Activated CD4-positive, alpha-beta T cell treated with anti-CD3 and anti-CD28 coated beads for 36 hours (primary cell): ENCODE results near the gene NUDCD3. TPM values are rescaled to one million over a fixed set of nuclear protein-coding genes. Genes with fewer than 3 reads are reported as not detected.
A peak's percentile ranks its signal among the peaks of the same experiment; 100 is the strongest.

Experiments
- ATAC-seq: fragments of 200-7000 bp; cut with Tn5 transposase; one replicate; pipeline ENCODE4 v1.10.0; 2021; ENCODE audit warnings: mild to moderate bottlenecking, moderate library complexity
- CTCF ChIA-PET: fragments of 350-600 bp; sonication (Branson Sonifier 250); formaldehyde crosslinking; loops from one replicate; lab custom pipeline; 2021; ENCODE audit warnings: antibody characterized with exemption; lab: Charles Lee
- POLR2A ChIA-PET: fragments of 350-600 bp; sonication (Branson Sonifier 250); formaldehyde crosslinking; loops from one replicate; lab custom pipeline; 2021; ENCODE audit warnings: antibody characterized with exemption, inconsistent platforms; lab: Charles Lee
- DNase-seq: peaks from one replicate; pipeline ENCODE4 v3.0.0-alpha.2; 2020
- H3K27ac Mint-ChIP-seq: one replicate; pipeline ENCODE4 v1.8.0; 2021; ENCODE audit warnings: mixed read lengths
- H3K27me3 Mint-ChIP-seq: one replicate; pipeline ENCODE4 v1.8.0; 2021; ENCODE audit warnings: mixed read lengths
- H3K36me3 Mint-ChIP-seq: one replicate; pipeline ENCODE4 v1.8.0; 2021; ENCODE audit warnings: low read depth, mixed read lengths
- H3K4me1 Mint-ChIP-seq: one replicate; pipeline ENCODE4 v1.8.0; 2021; ENCODE audit warnings: mixed read lengths
- H3K4me3 Mint-ChIP-seq: one replicate; pipeline ENCODE4 v1.8.0; 2021; ENCODE audit warnings: mild to moderate bottlenecking, moderate library complexity, mixed read lengths
- H3K9me3 Mint-ChIP-seq: one replicate; pipeline ENCODE4 v1.8.0; 2021; ENCODE audit warnings: low read depth, mixed read lengths
- intact Hi-C, 2 experiments: fragments of 100-400 bp; cut with DNase I in 1 of 2; cut with micrococcal nuclease in 1 of 2; formaldehyde crosslinking; loops; one replicate each; pipeline versions ENCODE4 v1.14.2 to v1.15.1; 2022 to 2024; cut with DNase I, micrococcal nuclease
- total RNA-seq, 2 experiments: library from RNA; stranded (reverse); gene quantifications; one replicate each; pipeline ENCODE4 v1.2.3, GENCODE V29; 2021

The NUDCD3 gene
- total RNA-seq, 2 experiments from 2014 or later: 70.3 to 77.6 TPM

DNA sequence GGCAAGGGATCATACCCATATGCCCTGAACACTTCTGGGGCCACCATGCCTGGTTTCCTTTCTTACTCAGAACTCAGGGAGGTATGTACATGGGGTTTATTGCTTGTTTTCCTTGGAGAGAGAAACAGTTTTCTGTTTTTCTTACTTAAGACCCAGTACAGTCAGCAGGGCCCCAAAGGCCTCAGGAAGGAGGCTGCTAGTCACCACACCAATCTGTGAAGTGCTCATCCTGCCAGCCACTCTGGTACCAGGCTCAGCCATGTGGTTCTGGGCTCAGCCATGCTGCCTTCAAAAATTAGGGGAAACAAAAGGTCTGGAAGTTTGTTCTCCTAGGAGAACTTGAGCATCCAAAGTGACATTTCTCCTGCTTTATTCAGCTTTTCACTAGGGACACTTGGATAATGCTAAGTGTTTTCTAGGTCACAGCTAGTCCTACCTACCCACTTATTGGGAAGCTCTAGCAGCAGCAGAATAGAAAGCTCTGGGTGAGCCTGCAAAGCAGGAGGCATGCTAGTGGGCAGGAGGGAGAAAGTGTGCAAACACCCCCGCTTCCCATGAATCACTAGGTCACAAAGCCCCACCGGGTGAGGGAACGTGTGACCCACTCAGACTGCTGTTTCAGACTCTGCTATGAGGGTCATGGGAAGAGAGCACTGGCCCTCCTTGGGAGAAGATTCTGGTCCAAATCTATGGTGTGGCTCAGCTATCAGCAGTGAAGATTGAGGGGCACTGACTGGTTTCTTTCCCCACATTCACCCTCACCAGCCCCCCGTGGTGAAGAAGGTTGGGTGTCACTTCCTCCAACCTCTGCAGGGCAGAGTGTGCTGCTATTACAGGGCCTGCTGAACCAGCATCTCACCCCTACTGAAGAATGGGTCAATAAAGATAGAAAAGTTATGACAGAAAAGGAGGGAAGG lies 23.9 kb downstream of the NUDCD3 start:
- Mint-ChIP-seq H3K9me3 (no peaks in the 10 kb centered on the region), H3K36me3 (peaks cover 47% of the 10 kb centered on the region), H3K4me3 (no peak overlapping the region), H3K4me1 (peaks cover 61% of the 10 kb centered on the region), H3K27me3 (no peaks in the 10 kb centered on the region), H3K27ac (peak overlapping the region; percentile 71)
- ATAC-seq (peak; percentile 34), DNase-seq (peak; percentile 43)
- CTCF ChIA-PET: interaction anchor here (0.7 to 1.7 kb wide), 4 partner anchors 9 to 209 kb away, joined by 3 to 10 read pairs (median 4); no protein-coding TSS in a partner anchor
- intact Hi-C loops: no loop called here
- POLR2A ChIA-PET: no interaction called here

GRCh38 chr7:44465490-44465889 lies 25.0 kb downstream of the NUDCD3 start:
- CTCF ChIA-PET: interaction anchor here (1.1 to 1.7 kb wide), 2 partner anchors 10 to 13 kb away, joined by 5 to 10 read pairs; no protein-coding TSS in a partner anchor
- H3K4me1 Mint-ChIP-seq: peaks cover 69% of the 10 kb centered on the region

GRCh38 chr7:44463169-44463808 lies 27.2 kb downstream of the NUDCD3 start:
- ATAC-seq (no peak), DNase-seq (no peak)
- H3K4me3 Mint-ChIP-seq: no peak overlapping the region
- H3K27me3 Mint-ChIP-seq: no peaks in the 10 kb centered on the region
- intact Hi-C loops: no loop called here
- H3K4me1 Mint-ChIP-seq: peaks cover 68% of the 10 kb centered on the region
- H3K9me3 Mint-ChIP-seq: no peaks in the 10 kb centered on the region
- POLR2A ChIA-PET: interaction anchor here (0.6 kb wide), 1 partner anchor 733 kb away, joined by 3 read pairs; no protein-coding TSS in a partner anchor
- peaks cover 49% of the 10 kb centered on the region for H3K36me3 Mint-ChIP-seq
- CTCF ChIA-PET: interaction anchor here (1.0 to 1.8 kb wide), 4 partner anchors 9 to 19 kb away, joined by 3 to 10 read pairs (median 4); no protein-coding TSS in a partner anchor
- H3K27ac Mint-ChIP-seq: no peak overlapping the region

More at GRCh38 chr7:44465490-44465889, 25.0 kb downstream of the NUDCD3 start:
- Mint-ChIP-seq H3K36me3 (peaks cover 53% of the 10 kb centered on the region), H3K4me3 (no peak overlapping the region), H3K9me3 (no peaks in the 10 kb centered on the region), H3K27me3 (no peaks in the 10 kb centered on the region), H3K27ac (peak overlapping the region; percentile 17)
- POLR2A ChIA-PET: interaction anchor here (0.6 kb wide), 1 partner anchor 9 kb away, joined by 3 read pairs; no protein-coding TSS in a partner anchor
- intact Hi-C loops: no loop called here
- DNase-seq (no peak), ATAC-seq (no peak)

DNA sequence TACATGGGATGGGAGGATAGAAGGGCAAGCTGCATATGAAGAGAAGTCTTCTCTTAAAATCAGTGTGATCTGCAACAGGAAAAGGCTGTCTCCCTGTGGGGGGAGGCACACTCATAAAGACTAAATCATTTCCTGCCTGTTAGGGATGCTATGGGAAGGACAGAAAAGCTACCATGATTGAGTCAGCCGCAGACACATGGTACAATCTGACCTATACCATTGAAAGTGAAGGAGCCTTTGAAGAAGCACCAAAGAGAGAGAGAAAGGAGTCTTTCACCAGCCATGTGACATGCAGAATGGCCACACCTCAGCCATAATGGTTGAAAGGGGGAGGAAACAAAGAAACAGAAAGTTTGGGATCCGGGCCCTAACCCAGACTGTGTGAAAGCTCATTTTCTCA lies 29.1 kb downstream of the NUDCD3 start:
- ATAC-seq (peak; percentile 92), DNase-seq (peak; percentile 65)
- Mint-ChIP-seq H3K27ac (peak overlapping the region; percentile 100), H3K4me3 (peak overlapping the region; percentile 55), H3K4me1 (peaks cover 68% of the 10 kb centered on the region), H3K9me3 (no peaks in the 10 kb centered on the region), H3K27me3 (no peaks in the 10 kb centered on the region), H3K36me3 (peaks cover 43% of the 10 kb centered on the region)
- POLR2A ChIA-PET: interaction anchor here (1.0 to 1.8 kb wide), 3 partner anchors 13 to 29 kb away, joined by 3 to 4 read pairs (median 4); partner anchors contain the start of gene NUDCD3
- CTCF ChIA-PET: interaction anchor here (0.8 to 1.3 kb wide), 4 partner anchors 9 to 104 kb away, joined by 3 to 4 read pairs (median 3); no protein-coding TSS in a partner anchor
- intact Hi-C loops: loop anchor here in 1 of 2 experiments (1.0 kb wide), 2 partner anchors 29 to 177 kb away; partner anchors contain the start of gene NUDCD3

- ChIA-PET POLR2A (interaction anchor here (0.6 to 1.8 kb wide), 4 partner anchors 12 to 385 kb away, joined by 3 to 4 read pairs (median 4); partner anchors contain the start of gene NUDCD3), CTCF (interaction anchor here (1.1 kb wide), 1 partner anchor 20 kb away, joined by 4 read pairs; no protein-coding TSS in a partner anchor)
- Mint-ChIP-seq H3K4me3 (peak overlapping the region; percentile 55), H3K36me3 (peaks cover 41% of the 10 kb centered on the region), H3K9me3 (no peaks in the 10 kb centered on the region), H3K27ac (peak overlapping the region; percentile 100), H3K4me1 (peaks cover 66% of the 10 kb centered on the region), H3K27me3 (no peaks in the 10 kb centered on the region)
- ATAC-seq (peak; percentile 85), DNase-seq (peak; percentile 72)
- intact Hi-C loops: loop anchor here in 1 of 2 experiments (1.0 kb wide), 1 partner anchor 30 kb away; the partner anchor contains the start of gene NUDCD3
Measured at GRCh38 chr7:44460325-44460724, 30.1 kb downstream of the NUDCD3 start.

DNA sequence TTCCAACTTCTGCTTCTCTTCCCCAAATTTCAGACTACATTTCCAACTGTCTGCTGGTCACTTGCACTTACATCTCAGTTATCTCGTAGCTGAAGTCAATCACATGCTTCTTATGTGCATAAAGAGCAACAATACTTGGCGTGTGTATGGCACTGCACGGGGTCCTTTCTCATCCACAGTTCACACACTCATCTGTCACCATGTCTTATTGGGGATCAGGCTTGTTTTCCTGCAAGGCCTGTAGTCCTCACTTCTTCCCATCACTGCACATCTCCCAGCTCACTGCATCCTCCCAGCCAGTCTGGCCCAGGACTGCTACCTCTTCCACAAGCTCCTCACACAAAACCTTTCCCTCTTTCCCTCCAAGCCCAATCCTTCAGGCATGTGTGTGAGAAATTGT lies 35.3 kb downstream of the NUDCD3 start:
- no peak for ATAC-seq
- no peak overlapping the region for H3K4me3 Mint-ChIP-seq

GRCh38 chr7:44454348-44454747 lies 36.1 kb downstream of the NUDCD3 start:
- intact Hi-C loops: no loop called here

More for the DNA sequence above, 35.3 kb downstream of the NUDCD3 start:
- ChIA-PET POLR2A (no interaction called here), CTCF (interaction anchor here (1.4 kb wide), 1 partner anchor 39 kb away, joined by 3 read pairs; no protein-coding TSS in a partner anchor)
- intact Hi-C loops: no loop called here
- H3K36me3 Mint-ChIP-seq: peaks cover 41% of the 10 kb centered on the region
- H3K27ac Mint-ChIP-seq: peak overlapping the region; percentile 29
- H3K9me3 Mint-ChIP-seq: no peaks in the 10 kb centered on the region
- H3K27me3 Mint-ChIP-seq: no peaks in the 10 kb centered on the region
- H3K4me1 Mint-ChIP-seq: peaks cover 61% of the 10 kb centered on the region
- DNase-seq: no peak

DNA sequence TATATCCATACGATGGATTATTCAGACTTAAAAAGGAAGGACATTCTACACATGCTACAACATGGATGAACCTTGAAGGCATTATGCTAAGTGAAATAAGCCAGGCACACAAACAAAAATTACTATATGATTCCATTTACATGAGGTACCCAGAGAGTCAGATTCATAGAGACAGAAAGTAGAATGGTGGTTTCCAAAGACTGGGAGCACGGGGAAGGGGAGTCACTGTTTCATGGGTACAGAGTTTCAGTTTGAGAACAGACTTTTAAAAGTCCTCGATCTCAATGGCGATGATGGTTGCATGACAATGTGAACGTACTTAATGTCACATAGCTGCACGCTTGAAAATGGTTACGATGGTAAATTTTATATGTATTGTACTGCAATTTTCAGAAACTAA lies 39.3 kb downstream of the NUDCD3 start:
- DNase-seq (no peak), ATAC-seq (peak; percentile 49)
- intact Hi-C loops: no loop called here
- POLR2A ChIA-PET: no interaction called here
- Mint-ChIP-seq H3K27me3 (no peaks in the 10 kb centered on the region), H3K27ac (no peak overlapping the region), H3K4me1 (peaks cover 51% of the 10 kb centered on the region), H3K9me3 (no peaks in the 10 kb centered on the region), H3K4me3 (no peak overlapping the region), H3K36me3 (peaks cover 49% of the 10 kb centered on the region)
- CTCF ChIA-PET: interaction anchor here (0.6 to 1.2 kb wide), 2 partner anchors 11 to 96 kb away, joined by 3 to 4 read pairs; no protein-coding TSS in a partner anchor

More at GRCh38 chr7:44454348-44454747, 36.1 kb downstream of the NUDCD3 start:
- Mint-ChIP-seq H3K4me1 (peaks cover 56% of the 10 kb centered on the region), H3K27me3 (no peaks in the 10 kb centered on the region), H3K4me3 (no peak overlapping the region), H3K9me3 (no peaks in the 10 kb centered on the region), H3K27ac (peak overlapping the region; percentile 29), H3K36me3 (peaks cover 37% of the 10 kb centered on the region)
- ChIA-PET POLR2A (interaction anchor here (0.6 kb wide), 2 partner anchors 435 to 1315 kb away, joined by 3 read pairs; no protein-coding TSS in a partner anchor), CTCF (interaction anchor here (0.6 to 1.4 kb wide), 2 partner anchors 10 to 38 kb away, joined by 3 to 4 read pairs; no protein-coding TSS in a partner anchor)
- ATAC-seq (peak; percentile 68), DNase-seq (peak; percentile 55)

DNA sequence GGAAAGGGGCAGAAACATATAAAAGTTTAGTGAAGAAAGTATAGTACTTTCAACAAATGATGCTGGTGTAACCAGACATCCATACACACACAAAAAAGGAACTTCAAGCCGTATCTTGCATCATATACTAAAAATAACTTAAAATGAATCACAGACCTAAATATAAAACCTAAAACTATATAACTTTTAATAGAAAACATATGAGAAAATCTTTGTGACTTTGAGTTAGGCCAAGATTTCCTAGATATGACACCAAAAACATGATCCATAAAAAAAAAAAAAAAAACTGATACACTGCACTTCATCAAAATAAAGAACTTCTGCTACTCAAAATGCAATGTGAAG lies 40.9 kb downstream of the NUDCD3 start:
- Mint-ChIP-seq H3K36me3 (peaks cover 57% of the 10 kb centered on the region), H3K27ac (peak overlapping the region; percentile 16), H3K4me3 (no peak overlapping the region), H3K4me1 (peaks cover 46% of the 10 kb centered on the region), H3K9me3 (no peaks in the 10 kb centered on the region), H3K27me3 (no peaks in the 10 kb centered on the region)
- intact Hi-C loops: no loop called here
- ChIA-PET CTCF (interaction anchor here (0.6 kb wide), 3 partner anchors 31 to 958 kb away, joined by 3 read pairs; no protein-coding TSS in a partner anchor), POLR2A (interaction anchor here (1.2 kb wide), 1 partner anchor 11 kb away, joined by 4 read pairs; no protein-coding TSS in a partner anchor)
- no peak for ATAC-seq
- DNase-seq: no peak

DNA sequence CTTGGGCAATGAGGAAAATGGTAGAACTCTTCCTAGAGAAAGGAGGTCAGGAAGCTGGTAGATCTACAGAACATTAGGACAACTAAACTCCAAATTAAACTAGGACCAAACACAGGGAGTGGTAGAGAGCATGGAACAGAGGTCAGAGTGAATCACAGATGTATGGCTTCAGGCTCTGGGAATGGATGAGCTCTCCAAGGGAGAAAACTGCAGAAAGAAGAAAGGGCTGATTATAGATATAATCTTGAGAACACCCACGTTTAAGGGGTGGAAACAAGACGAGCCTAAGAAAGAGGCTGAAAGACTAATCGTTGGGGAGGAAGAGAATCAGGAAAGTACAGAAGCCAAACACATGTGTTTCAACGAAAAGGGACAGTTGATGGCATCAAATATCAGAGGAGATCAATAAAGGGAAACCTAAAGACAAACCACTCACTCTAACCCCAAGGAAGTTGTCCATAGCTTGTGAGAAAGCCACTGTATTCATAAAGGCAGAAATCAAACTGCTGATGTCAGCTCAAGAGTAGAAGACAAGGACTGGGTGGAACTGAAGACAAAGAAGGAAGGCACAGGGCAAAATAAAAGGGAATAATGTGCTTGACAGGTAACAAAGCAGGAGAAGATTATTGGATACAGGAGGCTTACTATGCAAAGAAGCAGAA lies 41.4 kb downstream of the NUDCD3 start:
- H3K4me3 Mint-ChIP-seq: no peak overlapping the region
- peak overlapping the region; percentile 16 for H3K27ac Mint-ChIP-seq
- ChIA-PET CTCF (interaction anchor here (0.6 kb wide), 2 partner anchors 289 to 958 kb away, joined by 3 read pairs; no protein-coding TSS in a partner anchor), POLR2A (interaction anchor here (1.2 kb wide), 1 partner anchor 12 kb away, joined by 4 read pairs; no protein-coding TSS in a partner anchor)
- no peaks in the 10 kb centered on the region for H3K27me3 Mint-ChIP-seq
- no peak for DNase-seq
- H3K36me3 Mint-ChIP-seq: peaks cover 57% of the 10 kb centered on the region
- no peaks in the 10 kb centered on the region for H3K9me3 Mint-ChIP-seq
- H3K4me1 Mint-ChIP-seq: peaks cover 43% of the 10 kb centered on the region
- peak; percentile 30 for ATAC-seq
- intact Hi-C loops: no loop called here
